ENCODE data around the gene UNC5B.
A peak's percentile ranks its signal among the peaks of the same experiment; 100 is the strongest.

Gene UNC5B

DNA sequence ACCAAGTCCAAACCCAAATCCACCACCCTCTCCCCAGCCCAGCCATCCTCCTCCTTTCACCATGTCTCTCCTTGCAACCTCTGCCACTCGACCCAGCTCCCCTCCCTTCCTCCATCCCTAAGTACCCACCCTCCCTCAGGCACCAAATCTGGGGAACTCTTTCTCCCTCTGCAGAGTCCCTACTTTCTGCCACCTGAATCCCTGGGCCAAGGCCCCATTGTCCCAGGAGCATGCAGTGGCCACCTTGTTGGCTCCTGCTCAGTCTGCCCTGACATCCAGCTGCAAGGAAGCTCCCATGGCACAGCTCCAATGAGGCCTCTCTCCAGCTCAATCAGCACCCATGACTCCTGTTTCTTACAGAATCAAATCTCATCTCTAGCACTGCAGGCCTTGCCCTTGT is 5.5 kb upstream of the UNC5B start:
- no peak for TF ChIP-seq ZFX (IDR thresholded peaks at IDR 0.05)
- H3K27ac ChIP-seq, result no peak overlapping the region

DNA sequence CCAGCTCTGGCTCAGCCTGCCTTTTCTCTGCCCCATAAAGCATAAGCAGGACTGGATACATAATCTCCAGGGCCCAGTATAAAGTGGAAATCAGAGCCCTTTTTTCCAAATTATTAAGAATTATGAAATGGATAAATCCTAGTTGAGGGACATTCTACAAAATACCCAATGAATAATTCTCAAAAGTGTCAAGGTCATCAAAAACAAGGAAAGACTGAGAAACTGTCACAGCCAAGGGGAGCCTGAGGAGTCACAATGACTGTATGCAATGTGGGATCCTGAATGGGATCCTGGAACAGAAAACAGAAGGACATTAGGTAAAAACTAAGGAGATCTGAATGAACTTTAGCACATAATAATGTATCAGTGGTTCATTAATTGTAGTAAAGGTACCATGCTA is 4.8 kb upstream of the UNC5B start:
- TF ChIP-seq, protein P1, sequence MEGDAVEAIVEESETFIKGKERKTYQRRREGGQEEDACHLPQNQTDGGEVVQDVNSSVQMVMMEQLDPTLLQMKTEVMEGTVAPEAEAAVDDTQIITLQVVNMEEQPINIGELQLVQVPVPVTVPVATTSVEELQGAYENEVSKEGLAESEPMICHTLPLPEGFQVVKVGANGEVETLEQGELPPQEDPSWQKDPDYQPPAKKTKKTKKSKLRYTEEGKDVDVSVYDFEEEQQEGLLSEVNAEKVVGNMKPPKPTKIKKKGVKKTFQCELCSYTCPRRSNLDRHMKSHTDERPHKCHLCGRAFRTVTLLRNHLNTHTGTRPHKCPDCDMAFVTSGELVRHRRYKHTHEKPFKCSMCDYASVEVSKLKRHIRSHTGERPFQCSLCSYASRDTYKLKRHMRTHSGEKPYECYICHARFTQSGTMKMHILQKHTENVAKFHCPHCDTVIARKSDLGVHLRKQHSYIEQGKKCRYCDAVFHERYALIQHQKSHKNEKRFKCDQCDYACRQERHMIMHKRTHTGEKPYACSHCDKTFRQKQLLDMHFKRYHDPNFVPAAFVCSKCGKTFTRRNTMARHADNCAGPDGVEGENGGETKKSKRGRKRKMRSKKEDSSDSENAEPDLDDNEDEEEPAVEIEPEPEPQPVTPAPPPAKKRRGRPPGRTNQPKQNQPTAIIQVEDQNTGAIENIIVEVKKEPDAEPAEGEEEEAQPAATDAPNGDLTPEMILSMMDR (conservative IDR thresholded peaks at IDR 0.05), result no peak
- no peak for TF ChIP-seq ZFX (IDR thresholded peaks at IDR 0.05)
- H3K27ac ChIP-seq, result no peak overlapping the region

DNA sequence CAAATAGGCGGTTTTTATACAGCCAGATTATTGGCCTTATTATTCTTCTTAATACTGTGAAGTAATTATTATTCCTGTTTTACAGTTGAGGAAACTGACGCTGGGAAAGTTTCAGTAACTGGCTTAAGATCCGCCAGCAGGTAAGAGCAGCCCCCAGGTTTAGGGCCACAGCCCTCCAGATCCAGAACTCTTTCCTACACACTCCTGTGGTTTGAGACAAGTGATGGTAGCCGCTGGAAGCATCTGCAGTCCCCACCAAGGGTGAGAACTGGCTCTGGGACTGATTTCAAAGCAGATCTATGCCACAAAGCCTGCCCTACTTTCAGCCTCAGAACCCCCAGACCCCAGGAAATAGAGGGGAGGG is 3.0 kb upstream of the UNC5B start:
- no peak overlapping the region for H3K27ac ChIP-seq
- no peak for TF ChIP-seq ZFX (IDR thresholded peaks at IDR 0.05)
- TF ChIP-seq, protein P1 (conservative IDR thresholded peaks at IDR 0.05), result peak; percentile 41

DNA sequence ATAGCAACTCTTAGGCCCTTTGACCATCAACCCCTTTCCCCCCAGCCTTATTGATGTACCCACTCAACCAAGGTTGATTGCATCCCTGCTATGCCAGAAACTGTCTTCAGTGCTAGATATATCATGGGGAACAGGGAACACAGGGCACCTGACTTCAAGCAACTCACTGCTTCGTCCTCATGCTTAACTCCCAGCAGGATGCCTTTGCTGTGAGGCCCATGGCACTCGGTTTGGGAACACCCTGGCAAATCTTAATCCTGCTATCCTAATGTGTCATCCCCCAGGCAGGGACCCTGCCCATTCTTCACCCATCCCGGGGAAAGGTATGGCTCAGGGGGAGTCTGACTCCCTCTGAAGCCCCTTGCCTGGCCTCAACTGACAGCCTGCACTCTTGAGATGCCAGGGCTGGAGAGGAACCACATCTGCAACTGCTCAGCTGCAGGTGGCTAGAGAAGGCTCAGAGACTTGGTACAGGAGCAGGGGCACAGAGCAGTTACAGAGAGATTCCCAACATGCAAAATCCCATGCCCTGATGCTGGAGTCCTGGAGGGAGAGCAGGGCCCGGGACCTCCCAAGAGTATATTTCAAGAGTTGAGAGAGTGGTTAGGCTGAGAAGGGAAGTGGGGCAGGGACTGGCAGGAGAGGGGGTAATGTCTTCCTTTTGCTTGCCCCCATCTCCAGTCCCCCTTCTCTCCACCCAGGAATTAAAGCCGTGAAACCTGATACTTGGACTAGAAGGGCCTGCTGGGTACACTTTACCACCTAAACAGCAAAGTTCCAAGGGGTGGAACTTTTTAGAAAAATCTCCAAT is 2.4 kb upstream of the UNC5B start:
- TF ChIP-seq, protein P1 (conservative IDR thresholded peaks at IDR 0.05), result no peak
- TF ChIP-seq ZFX (IDR thresholded peaks at IDR 0.05), result no peak
- H3K27ac ChIP-seq, result no peak overlapping the region

DNA sequence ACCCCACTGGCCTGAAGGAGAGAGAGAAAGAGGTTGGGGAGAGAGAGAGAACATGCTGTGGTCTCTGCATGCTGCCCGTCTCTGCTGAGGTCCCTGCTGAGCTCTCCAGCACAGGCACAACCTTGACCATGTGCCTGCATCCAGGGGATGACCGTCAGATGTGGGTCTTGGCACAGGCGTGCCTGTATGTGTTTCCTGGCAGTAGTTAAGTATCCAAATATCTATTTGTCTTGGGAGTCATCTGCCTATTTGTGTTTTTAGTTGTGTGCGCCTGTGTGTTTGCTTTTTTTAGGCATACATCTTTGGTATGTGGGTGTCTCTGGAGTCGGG is 1.9 kb upstream of the UNC5B start:
- TF ChIP-seq, protein P1 (conservative IDR thresholded peaks at IDR 0.05), result no peak
- TF ChIP-seq ZFX (IDR thresholded peaks at IDR 0.05), result no peak
- no peak overlapping the region for H3K27ac ChIP-seq

DNA sequence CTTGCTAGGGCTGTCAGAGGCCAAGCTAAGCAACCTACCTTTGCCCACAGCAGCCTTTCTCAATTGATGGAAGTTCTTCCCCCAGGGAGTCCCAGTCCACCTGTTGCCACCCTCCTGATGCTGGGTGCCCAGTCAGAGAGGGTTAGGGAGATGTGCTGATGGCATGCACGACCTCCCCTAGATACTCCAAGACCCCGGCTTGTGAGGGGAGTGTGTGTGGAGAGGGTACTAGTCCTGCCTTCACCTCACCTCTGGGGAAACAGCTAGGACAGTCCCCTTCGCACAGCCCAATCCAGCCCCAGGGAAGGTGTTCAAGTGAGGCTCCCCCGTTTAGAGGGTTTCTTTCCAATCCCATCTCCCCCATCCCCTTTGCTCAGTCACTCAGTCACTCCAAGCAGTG is 1.3 kb upstream of the UNC5B start:
- TF ChIP-seq, protein P1 (conservative IDR thresholded peaks at IDR 0.05), result no peak
- TF ChIP-seq ZFX (IDR thresholded peaks at IDR 0.05), result no peak
- no peak overlapping the region for H3K27ac ChIP-seq

DNA sequence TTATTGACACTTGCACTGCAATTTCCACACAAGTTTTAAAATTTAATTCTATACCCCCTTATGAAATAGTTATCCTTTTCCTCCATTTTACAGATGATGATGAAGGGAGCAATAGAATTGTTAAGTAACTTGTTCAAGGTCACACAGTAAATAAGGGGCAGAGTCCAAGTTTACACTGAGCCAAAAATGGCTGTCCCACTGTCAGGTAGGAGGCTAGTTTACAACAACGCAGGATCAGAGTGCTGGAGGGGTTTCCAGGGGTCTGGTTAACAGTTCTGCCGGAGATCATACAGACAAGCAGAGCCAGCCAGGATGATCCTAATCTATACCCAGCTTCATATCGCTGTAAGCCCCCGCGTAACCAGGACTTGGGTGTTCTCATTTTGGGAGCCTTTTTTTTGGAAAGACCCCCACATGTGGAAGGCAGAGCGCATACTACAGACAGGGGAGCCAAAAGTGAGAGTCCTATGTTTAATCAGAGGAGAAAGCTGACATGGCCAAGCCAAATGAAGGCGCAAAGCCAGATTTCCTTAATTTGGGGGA is 524 bp upstream of the UNC5B start:
- TF ChIP-seq, protein P1 (conservative IDR thresholded peaks at IDR 0.05), result no peak
- no peak for TF ChIP-seq ZFX (IDR thresholded peaks at IDR 0.05)
- H3K27ac ChIP-seq, result no peak overlapping the region; the same call in 1 of the 2 replicates

DNA sequence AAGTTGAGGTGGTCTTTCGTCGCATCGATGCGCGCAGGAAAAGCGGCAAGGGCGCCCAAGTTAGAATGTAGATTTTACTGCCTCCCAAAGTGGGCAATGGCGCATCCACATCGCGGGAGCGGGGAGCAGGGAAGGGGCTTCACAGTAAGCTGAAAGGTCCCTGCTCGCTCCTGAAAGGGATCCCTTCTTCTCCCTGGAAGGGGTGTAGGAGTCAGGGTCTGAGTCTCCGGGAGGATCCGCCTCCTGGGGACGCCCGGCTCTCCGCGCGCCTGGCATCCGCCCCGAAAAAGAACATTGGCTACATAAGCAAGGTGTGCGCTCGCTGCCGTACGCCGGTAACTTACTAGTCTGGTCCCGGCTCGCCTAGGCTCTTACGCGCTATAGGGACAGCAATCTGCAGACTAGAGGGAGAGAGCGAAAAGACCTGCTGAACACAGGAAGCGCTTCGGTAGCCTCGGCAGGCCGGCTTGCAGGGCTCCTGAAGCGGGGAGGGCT is 804 bp downstream of the UNC5B start:
- peak overlapping the region; percentile 28 for H3K27ac ChIP-seq
- TF ChIP-seq, protein P1 (conservative IDR thresholded peaks at IDR 0.05), result no peak
- TF ChIP-seq ZFX (IDR thresholded peaks at IDR 0.05), result no peak
